Pons (tissue), 1 donor: ENCODE data around the gene KDM4C.

Experiments
- DNase-seq: peaks from one replicate; pipeline ENCODE4 v3.0.0-alpha.2; 2016; ENCODE audit warnings: low spot score

The KDM4C gene

GRCh38 chr9:7097785-7098752 is 340.3 kb downstream of the KDM4C start:
- DNase-seq, result no peak

GRCh38 chr9:7103367-7103766 is 345.6 kb downstream of the KDM4C start:
- DNase-seq, result no peak

- DNase-seq, result no peak
These were observed 346.0 kb downstream of the KDM4C start for GRCh38 chr9:7103771-7104170.

- DNase-seq, result no peak
These were observed 346.9 kb downstream of the KDM4C start for GRCh38 chr9:7104625-7105024.

GRCh38 chr9:7105095-7105494 is 347.3 kb downstream of the KDM4C start:
- no peak for DNase-seq

GRCh38 chr9:7108936-7109335 is 351.2 kb downstream of the KDM4C start:
- no peak for DNase-seq

GRCh38 chr9:7111413-7111812 is 353.6 kb downstream of the KDM4C start:
- no peak for DNase-seq

- peak; percentile 12 for DNase-seq
These were observed 357.8 kb downstream of the KDM4C start for GRCh38 chr9:7115606-7116005.

- no peak for DNase-seq
These were observed 360.1 kb downstream of the KDM4C start for GRCh38 chr9:7117676-7118561.

GRCh38 chr9:7118633-7119032 is 360.9 kb downstream of the KDM4C start:
- no peak for DNase-seq

GRCh38 chr9:7119612-7120011 is 361.8 kb downstream of the KDM4C start:
- no peak for DNase-seq

- DNase-seq, result no peak
These were observed 363.3 kb downstream of the KDM4C start for GRCh38 chr9:7121055-7121454.

GRCh38 chr9:7121664-7122063 is 363.9 kb downstream of the KDM4C start:
- DNase-seq, result no peak

GRCh38 chr9:7123743-7124142 is 366.0 kb downstream of the KDM4C start:
- DNase-seq, result no peak

- no peak for DNase-seq
These were observed 367.5 kb downstream of the KDM4C start for GRCh38 chr9:7125231-7125630.

GRCh38 chr9:7129391-7129790 is 371.6 kb downstream of the KDM4C start:
- DNase-seq, result no peak

- no peak for DNase-seq
These were observed 372.6 kb downstream of the KDM4C start for GRCh38 chr9:7130266-7130820.

- DNase-seq, result no peak
These were observed 374.8 kb downstream of the KDM4C start for GRCh38 chr9:7132605-7133004.

- DNase-seq, result no peak
These were observed 378.0 kb downstream of the KDM4C start for GRCh38 chr9:7135735-7136134.

- DNase-seq, result no peak
These were observed 379.3 kb downstream of the KDM4C start for GRCh38 chr9:7137040-7137439.

GRCh38 chr9:7137571-7137970 is 379.8 kb downstream of the KDM4C start:
- no peak for DNase-seq

GRCh38 chr9:7139886-7140285 is 382.1 kb downstream of the KDM4C start:
- DNase-seq, result no peak

GRCh38 chr9:7140401-7140800 is 382.6 kb downstream of the KDM4C start:
- DNase-seq, result no peak
